ENCODE results near the gene MAP2K3. TPM values are rescaled to one million over a fixed set of nuclear protein-coding genes. Genes with fewer than 3 reads are reported as not detected.

The MAP2K3 gene
- total RNA-seq, 1 experiment from 2014 or later, result 35.2 TPM

- in situ Hi-C loops (cut with HindIII; ENCODE audit: low sequenced_read_pairs), result no loop called here
- no peak for DNase-seq (ENCODE audit: low spot score)
Observed at GRCh38 chr17:21278450-21279197, 5.9 kb upstream of the MAP2K3 start.

- DNase-seq (ENCODE audit: low spot score), result no peak
- in situ Hi-C loops (cut with HindIII; ENCODE audit: low sequenced_read_pairs), result no loop called here
Observed at GRCh38 chr17:21279198-21279535, 5.3 kb upstream of the MAP2K3 start.

GRCh38 chr17:21279582-21279981 is 4.9 kb upstream of the MAP2K3 start:
- in situ Hi-C loops (cut with HindIII; ENCODE audit: low sequenced_read_pairs), result no loop called here
- DNase-seq (ENCODE audit: low spot score), result no peak

GRCh38 chr17:21280081-21280518 is 4.4 kb upstream of the MAP2K3 start:
- in situ Hi-C loops (cut with HindIII; ENCODE audit: low sequenced_read_pairs), result no loop called here
- DNase-seq (ENCODE audit: low spot score), result peak; percentile 85

- no peak for DNase-seq (ENCODE audit: low spot score)
- in situ Hi-C loops (cut with HindIII; ENCODE audit: low sequenced_read_pairs), result no loop called here
Observed at GRCh38 chr17:21282231-21282630, 2.3 kb upstream of the MAP2K3 start.

- in situ Hi-C loops (cut with HindIII; ENCODE audit: low sequenced_read_pairs), result no loop called here
Observed at GRCh38 chr17:21282850-21283249, 1.7 kb upstream of the MAP2K3 start.

GRCh38 chr17:21283482-21284318 is 811 bp upstream of the MAP2K3 start:
- in situ Hi-C loops (cut with HindIII; ENCODE audit: low sequenced_read_pairs), result no loop called here
- no peak for DNase-seq (ENCODE audit: low spot score)

More at GRCh38 chr17:21282850-21283249, 1.7 kb upstream of the MAP2K3 start:
- no peak for DNase-seq (ENCODE audit: low spot score)

- peak; percentile 53 for DNase-seq (ENCODE audit: low spot score)
- in situ Hi-C loops (cut with HindIII; ENCODE audit: low sequenced_read_pairs), result no loop called here
Observed at GRCh38 chr17:21285164-21286065, 904 bp downstream of the MAP2K3 start.

- in situ Hi-C loops (cut with HindIII; ENCODE audit: low sequenced_read_pairs), result no loop called here
- no peak for DNase-seq (ENCODE audit: low spot score)
Observed at GRCh38 chr17:21286066-21286770, 1.7 kb downstream of the MAP2K3 start.

- DNase-seq (ENCODE audit: low spot score), result no peak
- in situ Hi-C loops (cut with HindIII; ENCODE audit: low sequenced_read_pairs), result no loop called here
Observed at GRCh38 chr17:21286909-21287702, 2.6 kb downstream of the MAP2K3 start.

GRCh38 chr17:21287703-21288449 is 3.4 kb downstream of the MAP2K3 start:
- in situ Hi-C loops (cut with HindIII; ENCODE audit: low sequenced_read_pairs), result no loop called here
- DNase-seq (ENCODE audit: low spot score), result no peak

- DNase-seq (ENCODE audit: low spot score), result no peak
- in situ Hi-C loops (cut with HindIII; ENCODE audit: low sequenced_read_pairs), result no loop called here
Observed at GRCh38 chr17:21288571-21289017, 4.1 kb downstream of the MAP2K3 start.

GRCh38 chr17:21289175-21289901 is 4.8 kb downstream of the MAP2K3 start:
- in situ Hi-C loops (cut with HindIII; ENCODE audit: low sequenced_read_pairs), result no loop called here
- DNase-seq (ENCODE audit: low spot score), result no peak

GRCh38 chr17:21289902-21290571 is 5.5 kb downstream of the MAP2K3 start:
- in situ Hi-C loops (cut with HindIII; ENCODE audit: low sequenced_read_pairs), result no loop called here
- DNase-seq (ENCODE audit: low spot score), result peak; percentile 88

GRCh38 chr17:21291357-21291756 is 6.8 kb downstream of the MAP2K3 start:
- DNase-seq (ENCODE audit: low spot score), result peak; percentile 74
- in situ Hi-C loops (cut with HindIII; ENCODE audit: low sequenced_read_pairs), result no loop called here

- no peak for DNase-seq (ENCODE audit: low spot score)
- in situ Hi-C loops (cut with HindIII; ENCODE audit: low sequenced_read_pairs), result no loop called here
Observed at GRCh38 chr17:21291862-21292261, 7.4 kb downstream of the MAP2K3 start.
